A673 (cell line): ENCODE data around the gene GPD1L. TPM values are rescaled to one million over a fixed set of nuclear protein-coding genes. Genes with fewer than 3 reads are reported as not detected.

Source experiments
- BruUV-seq: library from RNA; stranded (reverse); fragments of 400-500 nt; replicated peaks from 2 replicates; lab custom pipeline; 2021; lab: Mats Ljungman, UMichigan
- CTCF ChIA-PET: fragments of 300-600 bp; sonication (Branson Sonifier 250); formaldehyde crosslinking; loops from one replicate; lab custom pipeline; 2022; ENCODE audit warnings: antibody characterized with exemption; lab: Charles Lee
- POLR2A ChIA-PET: fragments of 300-600 bp; sonication (Branson Sonifier 250); formaldehyde crosslinking; loops from one replicate; lab custom pipeline; 2022; ENCODE audit warnings: antibody characterized with exemption; ENCODE audit not compliant: low non-redundant PET; lab: Charles Lee
- DNase-seq: peaks from one replicate; pipeline ENCODE4 v3.0.0-alpha.2; 2015; ENCODE audit warnings: low spot score
- H3K27ac ChIP-seq: fragments of 200-600 bp; sonication (generic); 2 replicates; pipeline ENCODE4 v1.5.1; 2016; ENCODE audit warnings: mixed run types, low read depth, mild to moderate bottlenecking, mixed read lengths, antibody characterized with exemption, low read length; ENCODE audit not compliant: poor library complexity, severe bottlenecking
- H3K27me3 ChIP-seq: fragments of 200-600 bp; sonication (generic); replicated peaks from 2 replicates; pipeline ENCODE4 v1.6.1; 2017; ENCODE audit warnings: mixed run types, low read depth, mild to moderate bottlenecking, mixed read lengths, antibody characterized with exemption, low read length; ENCODE audit not compliant: insufficient read depth, poor library complexity
- H3K36me3 ChIP-seq: fragments of 200-600 bp; sonication (generic); 2 replicates; pipeline ENCODE4 v1.6.1; 2016; ENCODE audit warnings: mixed run types, mild to moderate bottlenecking, mixed read lengths, antibody characterized with exemption, low read length; ENCODE audit not compliant: insufficient read depth, poor library complexity, severe bottlenecking
- H3K4me1 ChIP-seq: fragments of 200-600 bp; sonication (generic); 2 replicates; pipeline ENCODE4 v1.6.1; 2017; ENCODE audit warnings: mixed run types, mild to moderate bottlenecking, mixed read lengths, antibody characterized with exemption, low read length; ENCODE audit not compliant: insufficient read depth, poor library complexity, severe bottlenecking
- H3K4me3 ChIP-seq: fragments of 200-600 bp; sonication (generic); 2 replicates; pipeline ENCODE4 v1.5.1; 2016; ENCODE audit warnings: low read depth, mixed run types, mild to moderate bottlenecking, mixed read lengths, low read length; ENCODE audit not compliant: poor library complexity, severe bottlenecking
- H3K9me3 ChIP-seq: fragments of 200-600 bp; sonication (generic); 2 replicates; pipeline ENCODE4 v1.6.1; 2016; ENCODE audit warnings: mixed run types, low read depth, mild to moderate bottlenecking, mixed read lengths, antibody characterized with exemption, low read length; ENCODE audit not compliant: poor library complexity, severe bottlenecking
- EZH2 ChIP-seq: fragments of 200-600 bp; sonication (generic); IDR thresholded peaks from 2 replicates; pipeline ENCODE4 v1.6.1; 2017; ENCODE audit warnings: borderline replicate concordance, low read depth, mild to moderate bottlenecking, mixed read lengths, antibody characterized with exemption, low read length; ENCODE audit not compliant: poor library complexity, severe bottlenecking
- intact Hi-C: fragments of 100-400 bp; cut with micrococcal nuclease; formaldehyde crosslinking; loops from one replicate; pipeline ENCODE4 v1.10.0; 2022; ENCODE audit not compliant: unreplicated experiment
- total RNA-seq: library from RNA; stranded (reverse); gene quantifications from 2 replicates; pipeline ENCODE4 v1.2.3, GENCODE V29; 2021
- TF ChIP-seq, protein P1 (sequence below): fragments of 300-800, 200-600 bp; sonication (generic); conservative IDR thresholded peaks from 2 replicates; pipeline ENCODE4 v1.5.1; 2017; ENCODE audit warnings: low read depth, mild to moderate bottlenecking, antibody characterized with exemption, low read length, moderate library complexity, mixed read lengths

The GPD1L gene
- total RNA-seq, 1 experiment from 2014 or later: 9.9 TPM

DNA sequence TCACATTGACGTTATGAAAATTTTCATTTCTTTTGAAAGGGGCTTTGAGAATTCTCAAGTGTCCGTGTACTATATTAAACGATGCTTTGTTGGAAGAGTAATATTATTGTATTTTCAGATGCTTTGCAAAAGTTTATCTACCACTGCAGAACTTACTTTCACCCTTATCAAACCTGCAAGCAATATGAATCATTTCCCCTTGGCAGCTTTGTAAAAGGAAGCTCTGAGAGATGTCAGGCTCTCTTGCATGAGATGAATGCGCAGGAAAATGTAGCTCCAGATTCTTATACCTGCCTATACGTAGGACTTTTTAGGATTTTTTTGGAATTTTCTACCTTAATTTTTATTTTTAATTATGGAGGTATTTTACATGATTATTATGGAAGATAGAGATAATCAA, 34.5 kb downstream of the GPD1L start:
- no peak for TF ChIP-seq EZH2
- TF ChIP-seq, protein P1, sequence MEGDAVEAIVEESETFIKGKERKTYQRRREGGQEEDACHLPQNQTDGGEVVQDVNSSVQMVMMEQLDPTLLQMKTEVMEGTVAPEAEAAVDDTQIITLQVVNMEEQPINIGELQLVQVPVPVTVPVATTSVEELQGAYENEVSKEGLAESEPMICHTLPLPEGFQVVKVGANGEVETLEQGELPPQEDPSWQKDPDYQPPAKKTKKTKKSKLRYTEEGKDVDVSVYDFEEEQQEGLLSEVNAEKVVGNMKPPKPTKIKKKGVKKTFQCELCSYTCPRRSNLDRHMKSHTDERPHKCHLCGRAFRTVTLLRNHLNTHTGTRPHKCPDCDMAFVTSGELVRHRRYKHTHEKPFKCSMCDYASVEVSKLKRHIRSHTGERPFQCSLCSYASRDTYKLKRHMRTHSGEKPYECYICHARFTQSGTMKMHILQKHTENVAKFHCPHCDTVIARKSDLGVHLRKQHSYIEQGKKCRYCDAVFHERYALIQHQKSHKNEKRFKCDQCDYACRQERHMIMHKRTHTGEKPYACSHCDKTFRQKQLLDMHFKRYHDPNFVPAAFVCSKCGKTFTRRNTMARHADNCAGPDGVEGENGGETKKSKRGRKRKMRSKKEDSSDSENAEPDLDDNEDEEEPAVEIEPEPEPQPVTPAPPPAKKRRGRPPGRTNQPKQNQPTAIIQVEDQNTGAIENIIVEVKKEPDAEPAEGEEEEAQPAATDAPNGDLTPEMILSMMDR: no peak
- ChIA-PET POLR2A (no interaction called here), CTCF (no interaction called here)
- Histone ChIP-seq H3K4me1 (no peaks in the 10 kb centered on the region), H3K4me3 (no peak overlapping the region), H3K36me3 (no peaks in the 10 kb centered on the region), H3K27ac (no peak overlapping the region), H3K27me3 (no peaks in the 10 kb centered on the region), H3K9me3 (no peaks in the 10 kb centered on the region)
- BruUV-seq: no TSS peak
- no peak for DNase-seq
- intact Hi-C loops: loop anchor here (10.0 kb wide), 1 partner anchor 1366 kb away; no protein-coding TSS in a partner anchor

- Histone ChIP-seq H3K27ac (no peak overlapping the region), H3K4me3 (no peak overlapping the region), H3K4me1 (no peaks in the 10 kb centered on the region), H3K36me3 (no peaks in the 10 kb centered on the region), H3K9me3 (no peaks in the 10 kb centered on the region), H3K27me3 (no peaks in the 10 kb centered on the region)
- intact Hi-C loops: loop anchor here (1.0 to 10.0 kb wide), 2 partner anchors 124 to 1369 kb away; no protein-coding TSS in a partner anchor
- no peak for TF ChIP-seq EZH2
- TF ChIP-seq, protein P1: peak; percentile 79
- BruUV-seq: no TSS peak
- ChIA-PET POLR2A (interaction anchor here (0.5 kb wide), 1 partner anchor 150 kb away, joined by 3 read pairs; no protein-coding TSS in a partner anchor), CTCF (interaction anchor here (0.6 to 1.0 kb wide), 3 partner anchors 12 to 173 kb away, joined by 3 to 5 read pairs (median 4); no protein-coding TSS in a partner anchor)
- peak; percentile 87 for DNase-seq
Observed at GRCh38 chr3:32143849-32144757, 37.7 kb downstream of the GPD1L start.

- intact Hi-C loops: loop anchor here (10.0 kb wide), 1 partner anchor 1372 kb away; no protein-coding TSS in a partner anchor
- CTCF ChIA-PET: no interaction called here
- POLR2A ChIA-PET: no interaction called here
- H3K27me3 ChIP-seq: no peaks in the 10 kb centered on the region
- TF ChIP-seq EZH2: no peak
- TF ChIP-seq, protein P1: no peak
- H3K9me3 ChIP-seq: no peaks in the 10 kb centered on the region
- H3K36me3 ChIP-seq: no peaks in the 10 kb centered on the region
- no peaks in the 10 kb centered on the region for H3K4me1 ChIP-seq
- no peak overlapping the region for H3K4me3 ChIP-seq
- DNase-seq: no peak
- no TSS peak for BruUV-seq
- no peak overlapping the region for H3K27ac ChIP-seq
Observed at GRCh38 chr3:32146746-32147211, 40.4 kb downstream of the GPD1L start.
